ENCODE data around the gene DMAC2.

Gene DMAC2

GRCh38 chr19:41445575-41445974 lies 5.9 kb upstream of the DMAC2 start:
- Histone ChIP-seq H4K20me1 (ENCODE audit: low read depth, low read length) (no peaks in the 10 kb centered on the region), H3K9ac (ENCODE audit: low read length) (no peak overlapping the region), H3K27me3 (ENCODE audit: low read length) (no peaks in the 10 kb centered on the region), H3K9me2 (replicated peaks; ENCODE audit: insufficient read depth, low read length) (no peaks in the 10 kb centered on the region), H2AFZ (ENCODE audit: low read depth, low read length, severe bottlenecking) (no peak overlapping the region), H3K4me3 (ENCODE audit: insufficient read depth, low read length, poor library complexity, severe bottlenecking) (no peak overlapping the region), H3K79me2 (ENCODE audit: insufficient read depth, low read length) (no peaks in the 10 kb centered on the region), H3F3A (ENCODE audit: insufficient read depth) (no peaks in the 10 kb centered on the region), H3K9me3 (ENCODE audit: insufficient read depth, low read length) (no peaks in the 10 kb centered on the region), H3K27ac (ENCODE audit: low read depth, low read length) (no peak overlapping the region), H3K36me3 (ENCODE audit: low read length) (no peaks in the 10 kb centered on the region), H3K4me2 (ENCODE audit: low read depth, low read length, poor library complexity, severe bottlenecking) (no peak overlapping the region)
- TF ChIP-seq CTCF (IDR thresholded peaks at IDR 0.05; ENCODE audit: insufficient read depth, low read length, poor library complexity, severe bottlenecking) (no peak), EZH2phosphoT487 (conservative IDR thresholded peaks at IDR 0.05; ENCODE audit: low read length) (no peak)

GRCh38 chr19:41443813-41444455 lies 4.2 kb upstream of the DMAC2 start:
- Histone ChIP-seq H3K27ac (ENCODE audit: low read depth, low read length) (no peak overlapping the region), H3F3A (ENCODE audit: insufficient read depth) (no peaks in the 10 kb centered on the region), H3K9ac (ENCODE audit: low read length) (no peak overlapping the region), H3K27me3 (ENCODE audit: low read length) (no peaks in the 10 kb centered on the region), H2AFZ (ENCODE audit: low read depth, low read length, severe bottlenecking) (no peak overlapping the region), H3K4me2 (ENCODE audit: low read depth, low read length, poor library complexity, severe bottlenecking) (no peak overlapping the region), H3K4me3 (ENCODE audit: insufficient read depth, low read length, poor library complexity, severe bottlenecking) (no peak overlapping the region), H3K36me3 (ENCODE audit: low read length) (no peaks in the 10 kb centered on the region), H4K20me1 (ENCODE audit: low read depth, low read length) (no peaks in the 10 kb centered on the region), H3K9me3 (ENCODE audit: insufficient read depth, low read length) (no peaks in the 10 kb centered on the region), H3K79me2 (ENCODE audit: insufficient read depth, low read length) (peaks cover 5% of the 10 kb centered on the region), H3K9me2 (replicated peaks; ENCODE audit: insufficient read depth, low read length) (no peaks in the 10 kb centered on the region)
- no peak for TF ChIP-seq EZH2phosphoT487 (conservative IDR thresholded peaks at IDR 0.05; ENCODE audit: low read length)
- no peak for TF ChIP-seq CTCF (IDR thresholded peaks at IDR 0.05; ENCODE audit: insufficient read depth, low read length, poor library complexity, severe bottlenecking)

GRCh38 chr19:41442473-41443355 lies 3.0 kb upstream of the DMAC2 start, which contains the start of gene ERICH4:
Gene ERICH4 (plus strand): TSS chr19:41443156. CDS start chr19:41443170, 14 bp downstream.
- TF ChIP-seq CTCF (IDR thresholded peaks at IDR 0.05; ENCODE audit: insufficient read depth, low read length, poor library complexity, severe bottlenecking) = no peak
- no peak for TF ChIP-seq EZH2phosphoT487 (conservative IDR thresholded peaks at IDR 0.05; ENCODE audit: low read length)
- Histone ChIP-seq H3K4me2 (ENCODE audit: low read depth, low read length, poor library complexity, severe bottlenecking) (no peak within 1 kb of the TSS), H4K20me1 (ENCODE audit: low read depth, low read length) (no peaks in the 10 kb centered on the region), H3K79me2 (ENCODE audit: insufficient read depth, low read length) (peaks cover 11% of the 10 kb centered on the region), H3K36me3 (ENCODE audit: low read length) (no peaks in the 10 kb centered on the region), H3K27ac (ENCODE audit: low read depth, low read length) (no peak within 1 kb of the TSS), H3K9me2 (replicated peaks; ENCODE audit: insufficient read depth, low read length) (no peaks in the 10 kb centered on the region), H3K9me3 (ENCODE audit: insufficient read depth, low read length) (no peaks in the 10 kb centered on the region), H3K4me3 (ENCODE audit: insufficient read depth, low read length, poor library complexity, severe bottlenecking) (no peak within 1 kb of the TSS), H3F3A (ENCODE audit: insufficient read depth) (no peaks in the 10 kb centered on the region), H3K27me3 (ENCODE audit: low read length) (no peaks in the 10 kb centered on the region), H2AFZ (ENCODE audit: low read depth, low read length, severe bottlenecking) (no peak within 1 kb of the TSS), H3K9ac (ENCODE audit: low read length) (no peak within 1 kb of the TSS)
